Parathyroid adenoma (tissue), 2 donors: Measurements from ENCODE around the gene PTBP1.
A peak's percentile ranks its signal among the peaks of the same experiment; 100 is the strongest.

ENCODE experiments used
- H2AFZ ChIP-seq: fragments of 300-600 bp; sonication (generic); one replicate; pipeline ENCODE4 v1.7.0; 2017; ENCODE audit warnings: antibody characterized with exemption, mild to moderate bottlenecking
- H3K27ac ChIP-seq: fragments of 300-600 bp; sonication (generic); one replicate; pipeline ENCODE4 v1.7.0; 2017
- H3K27me3 ChIP-seq: fragments of 300-600 bp; sonication (generic); one replicate; pipeline ENCODE4 v1.7.0; 2017; ENCODE audit warnings: low read length; ENCODE audit not compliant: control insufficient read depth, insufficient read depth
- H3K36me3 ChIP-seq: fragments of 300-600 bp; sonication (generic); one replicate; pipeline ENCODE4 v1.7.0; 2017; ENCODE audit warnings: low read length; ENCODE audit not compliant: control insufficient read depth, insufficient read depth
- H3K4me1 ChIP-seq: fragments of 300-600 bp; sonication (generic); one replicate; pipeline ENCODE4 v1.7.0; 2017; ENCODE audit warnings: control low read depth
- H3K4me2 ChIP-seq: fragments of 300-600 bp; sonication (generic); one replicate; pipeline ENCODE4 v1.7.0; 2017; ENCODE audit warnings: low read length
- H3K4me3 ChIP-seq: fragments of 300-600 bp; sonication (generic); one replicate; pipeline ENCODE4 v1.7.0; 2017; ENCODE audit warnings: low read depth, low read length
- H3K79me2 ChIP-seq: fragments of 300-600 bp; sonication (generic); one replicate; pipeline ENCODE4 v1.7.0; 2017; ENCODE audit warnings: control low read depth
- H3K9ac ChIP-seq: fragments of 300-600 bp; sonication (generic); one replicate; pipeline ENCODE4 v1.7.0; 2017; ENCODE audit warnings: mild to moderate bottlenecking
- H3K9me3 ChIP-seq: fragments of 300-600 bp; sonication (generic); one replicate; pipeline ENCODE4 v1.7.0; 2017; ENCODE audit warnings: low read length; ENCODE audit not compliant: control insufficient read depth
- TF ChIP-seq, protein P1 (sequence below): fragments of 300-600 bp; sonication (generic); IDR thresholded peaks from one replicate; pipeline ENCODE4 v1.7.0; 2017; ENCODE audit warnings: antibody characterized with exemption, mild to moderate bottlenecking
- donor health status: primary hyperparathyroidism.

Gene PTBP1

GRCh38 chr19:797528-798414 is 519 bp downstream of the PTBP1 start:
- Histone ChIP-seq H3K9ac (peak overlapping the region; percentile 92), H3K9me3 (no peaks in the 10 kb centered on the region), H2AFZ (no peak overlapping the region), H3K27ac (peak overlapping the region; percentile 96), H3K79me2 (peaks cover 35% of the 10 kb centered on the region), H3K4me3 (peak overlapping the region; percentile 72), H3K36me3 (no peaks in the 10 kb centered on the region), H3K27me3 (no peaks in the 10 kb centered on the region), H3K4me1 (peaks cover 31% of the 10 kb centered on the region), H3K4me2 (peak overlapping the region; percentile 75)
- TF ChIP-seq, protein P1, sequence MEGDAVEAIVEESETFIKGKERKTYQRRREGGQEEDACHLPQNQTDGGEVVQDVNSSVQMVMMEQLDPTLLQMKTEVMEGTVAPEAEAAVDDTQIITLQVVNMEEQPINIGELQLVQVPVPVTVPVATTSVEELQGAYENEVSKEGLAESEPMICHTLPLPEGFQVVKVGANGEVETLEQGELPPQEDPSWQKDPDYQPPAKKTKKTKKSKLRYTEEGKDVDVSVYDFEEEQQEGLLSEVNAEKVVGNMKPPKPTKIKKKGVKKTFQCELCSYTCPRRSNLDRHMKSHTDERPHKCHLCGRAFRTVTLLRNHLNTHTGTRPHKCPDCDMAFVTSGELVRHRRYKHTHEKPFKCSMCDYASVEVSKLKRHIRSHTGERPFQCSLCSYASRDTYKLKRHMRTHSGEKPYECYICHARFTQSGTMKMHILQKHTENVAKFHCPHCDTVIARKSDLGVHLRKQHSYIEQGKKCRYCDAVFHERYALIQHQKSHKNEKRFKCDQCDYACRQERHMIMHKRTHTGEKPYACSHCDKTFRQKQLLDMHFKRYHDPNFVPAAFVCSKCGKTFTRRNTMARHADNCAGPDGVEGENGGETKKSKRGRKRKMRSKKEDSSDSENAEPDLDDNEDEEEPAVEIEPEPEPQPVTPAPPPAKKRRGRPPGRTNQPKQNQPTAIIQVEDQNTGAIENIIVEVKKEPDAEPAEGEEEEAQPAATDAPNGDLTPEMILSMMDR: no peak

DNA sequence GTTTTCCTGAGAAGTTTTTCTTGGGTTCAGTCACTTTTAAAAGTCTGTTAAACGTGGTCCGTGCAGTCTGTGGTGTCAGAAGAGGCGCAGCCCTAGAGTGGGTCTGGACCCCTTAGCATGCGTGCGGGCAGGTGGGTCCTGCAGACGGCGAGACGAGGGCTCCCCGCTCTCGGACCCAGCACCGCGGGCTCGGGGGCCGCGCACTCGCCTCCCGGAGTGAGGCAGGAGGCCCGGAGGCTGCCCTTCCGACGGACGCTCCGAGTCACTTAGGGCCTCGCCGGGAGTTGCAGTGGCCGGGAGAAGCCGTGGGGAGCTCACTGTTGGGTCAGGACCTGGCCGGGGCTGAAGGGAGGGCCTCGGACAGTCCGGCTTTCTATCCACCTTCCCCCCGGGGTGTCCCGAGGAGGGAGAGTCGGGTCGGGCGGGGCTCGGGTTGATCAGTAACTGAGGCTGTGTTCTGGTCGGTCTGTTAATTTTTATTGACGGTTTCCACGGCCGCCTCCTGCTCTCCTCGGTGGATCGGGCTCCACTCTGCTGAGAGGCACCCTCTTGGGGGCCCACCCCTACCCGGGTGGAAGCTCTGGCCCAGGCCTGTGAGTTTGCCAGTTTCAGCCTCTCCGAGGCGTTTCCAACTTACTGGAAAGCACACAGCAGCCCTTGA is 1.3 kb downstream of the PTBP1 start:
- peak overlapping the region; percentile 96 for H3K27ac ChIP-seq
- H3K9me3 ChIP-seq: no peaks in the 10 kb centered on the region
- H3K79me2 ChIP-seq: peaks cover 43% of the 10 kb centered on the region
- no peaks in the 10 kb centered on the region for H3K27me3 ChIP-seq
- peak overlapping the region; percentile 72 for H3K4me3 ChIP-seq
- no peak overlapping the region for H2AFZ ChIP-seq
- H3K4me1 ChIP-seq: peaks cover 39% of the 10 kb centered on the region
- TF ChIP-seq, protein P1: no peak
- peak overlapping the region; percentile 75 for H3K4me2 ChIP-seq
- no peaks in the 10 kb centered on the region for H3K36me3 ChIP-seq
- H3K9ac ChIP-seq: peak overlapping the region; percentile 92

DNA sequence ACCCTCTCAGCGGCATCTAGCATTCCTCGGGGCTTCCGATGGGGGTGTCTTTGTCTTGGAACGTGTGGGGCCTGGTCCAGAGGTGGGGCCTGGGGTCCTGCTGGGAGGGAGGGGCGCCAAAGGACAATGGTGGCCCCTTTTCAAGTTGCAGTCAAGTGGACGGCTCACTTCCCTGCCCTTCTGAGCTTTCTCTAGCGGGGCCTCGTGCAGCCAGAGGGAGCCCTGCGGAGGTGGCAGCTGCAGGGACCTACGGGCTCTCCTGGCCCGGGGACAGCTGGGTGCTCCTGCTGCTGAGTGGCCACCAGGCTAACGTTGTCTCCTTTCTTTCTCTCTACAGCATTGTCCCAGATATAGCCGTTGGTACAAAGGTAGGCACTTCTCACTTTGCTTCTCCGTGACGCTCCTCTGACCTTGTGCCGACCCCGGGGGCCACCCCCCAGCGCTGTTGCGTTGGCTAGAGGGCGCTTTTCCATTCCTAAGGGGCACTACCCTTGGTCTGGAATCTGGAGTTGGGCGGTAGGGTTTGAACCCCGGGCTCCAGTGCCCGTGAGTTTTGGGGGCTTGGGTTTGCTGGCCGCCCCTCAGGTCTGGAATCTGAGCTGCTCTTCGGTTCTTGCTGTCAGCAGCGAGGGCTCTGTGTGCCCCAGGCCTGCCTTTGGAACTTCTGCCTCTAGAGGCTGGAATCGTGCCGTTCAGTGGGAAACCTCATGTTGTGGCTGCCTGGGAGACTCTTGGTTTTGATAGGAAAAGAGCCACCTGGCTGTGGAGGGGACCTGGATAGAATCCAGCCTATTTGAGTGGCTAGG is 2.0 kb downstream of the PTBP1 start:
- Histone ChIP-seq H2AFZ (no peak overlapping the region), H3K9me3 (no peaks in the 10 kb centered on the region), H3K4me3 (peak overlapping the region; percentile 72), H3K79me2 (peaks cover 50% of the 10 kb centered on the region), H3K4me2 (peak overlapping the region; percentile 75), H3K36me3 (no peaks in the 10 kb centered on the region), H3K9ac (peak overlapping the region; percentile 34), H3K4me1 (peaks cover 39% of the 10 kb centered on the region), H3K27me3 (no peaks in the 10 kb centered on the region), H3K27ac (peak overlapping the region; percentile 96)
- TF ChIP-seq, protein P1: no peak

GRCh38 chr19:800360-801029 is 3.2 kb downstream of the PTBP1 start:
- Histone ChIP-seq H3K9ac (peak overlapping the region; percentile 49), H3K4me3 (peak overlapping the region; percentile 51), H3K79me2 (peaks cover 63% of the 10 kb centered on the region), H3K27me3 (no peaks in the 10 kb centered on the region), H3K27ac (peak overlapping the region; percentile 96), H3K4me2 (peak overlapping the region; percentile 75), H3K4me1 (peaks cover 39% of the 10 kb centered on the region), H3K36me3 (no peaks in the 10 kb centered on the region), H2AFZ (no peak overlapping the region), H3K9me3 (no peaks in the 10 kb centered on the region)
- TF ChIP-seq, protein P1: no peak
